Breast epithelium (tissue), 4 donors: ENCODE data around the gene TWF2. TPM values are rescaled to one million over a fixed set of nuclear protein-coding genes. Genes with fewer than 3 reads are reported as not detected.

ENCODE experiments used
- DNase-seq, 2 donors: peaks; one replicate each; pipeline ENCODE4 v3.0.0-alpha.2; 2019; ENCODE audit warnings: low spot score in 2 of 2
- H3K27ac ChIP-seq, 2 donors: fragments of 200-600 bp; sonication (generic) in 1 of 2; one replicate each; pipeline ENCODE4 v1.5.1; 2016 to 2019; ENCODE audit warnings: mild to moderate bottlenecking in 1 of 2
- H3K27me3 ChIP-seq, 2 donors: fragments of 200-600 bp; sonication (generic) in 1 of 2; one replicate each; pipeline versions ENCODE4 v1.5.1 to v1.6.0; 2017 to 2019; ENCODE audit warnings: control low read depth in 1 of 2, mild to moderate bottlenecking in 1 of 2
- H3K36me3 ChIP-seq: fragments of 200-600 bp; one replicate; pipeline ENCODE4 v1.5.1; 2019
- H3K4me1 ChIP-seq, 2 donors: fragments of 200-600 bp; sonication (generic); one replicate each; pipeline ENCODE4 v1.5.1; 2016 to 2019; ENCODE audit warnings: control low read depth in 1 of 2
- H3K4me3 ChIP-seq, 3 donors: fragments of 200-600 bp; sonication (generic); 1 replicate in 2 of 3; 2 replicates in 1 of 3; pipeline ENCODE4 v1.5.1; 2016 to 2019; ENCODE audit warnings: mild to moderate bottlenecking in 3 of 3, moderate library complexity in 2 of 3
- H3K9me3 ChIP-seq, 2 donors: fragments of 200-600 bp; sonication (generic) in 1 of 2; one replicate each; pipeline ENCODE4 v1.5.1; 2016 to 2019; ENCODE audit warnings: control low read depth in 1 of 2
- CTCF ChIP-seq, 3 donors: fragments of 450-650 bp; IDR thresholded peaks; one replicate each; pipeline ENCODE4 v1.5.1; 2016 to 2017; ENCODE audit warnings: antibody characterized with exemption in 3 of 3, mild to moderate bottlenecking in 3 of 3, moderate library complexity in 3 of 3
- POLR2A ChIP-seq: fragments of 450-650 bp; IDR thresholded peaks from one replicate; pipeline ENCODE4 v1.6.1; 2016; ENCODE audit warnings: antibody characterized with exemption, mild to moderate bottlenecking, moderate library complexity
- POLR2AphosphoS5 ChIP-seq, 3 donors: sonication (generic); formaldehyde crosslinking; IDR thresholded peaks; one replicate each; pipeline ENCODE4 v1.6.1; 2017; ENCODE audit warnings: antibody characterized with exemption in 3 of 3
- intact Hi-C: fragments of 100-400 bp; cut with DNase I; formaldehyde crosslinking; loops from one replicate; pipeline ENCODE4 v1.15.1; 2023; ENCODE audit warnings: low total_unique reads
- total RNA-seq, 3 donors: library from RNA; depleted of rRNA; stranded (reverse); fragments of >200 nt; gene quantifications; one replicate each; pipeline ENCODE4 v1.1.0, GENCODE V29; 2016

Gene TWF2
- total RNA-seq, 3 donors from 2014 or later = 52.7 to 84.5 (median 65.2) TPM

GRCh38 chr3:52243791-52244628, 5.1 kb upstream of the TWF2 start:
- intact Hi-C loops = no loop called here
- Histone ChIP-seq H3K27ac (peak overlapping the region; percentile 85 to 95), H3K9me3 (no peaks in the 10 kb centered on the region), H3K36me3 (no peaks in the 10 kb centered on the region), H3K4me1 (peaks cover 0 to 6% of the 10 kb centered on the region in 2 donors), H3K4me3 (no peak overlapping the region), H3K27me3 (no peaks in the 10 kb centered on the region)
- DNase-seq = no peak
- TF ChIP-seq POLR2A = no peak
- TF ChIP-seq CTCF (IDR thresholded peaks at IDR 0.05) = no peak
- TF ChIP-seq POLR2AphosphoS5 (IDR thresholded peaks at IDR 0.05) = no peak

GRCh38 chr3:52242039-52242438, 3.1 kb upstream of the TWF2 start:
- intact Hi-C loops = no loop called here
- H3K4me3 ChIP-seq = no peak overlapping the region
- no peaks in the 10 kb centered on the region for H3K27me3 ChIP-seq
- DNase-seq = no peak
- H3K9me3 ChIP-seq = no peaks in the 10 kb centered on the region
- TF ChIP-seq POLR2A (no peak), POLR2AphosphoS5 (IDR thresholded peaks at IDR 0.05) (no peak), CTCF (IDR thresholded peaks at IDR 0.05) (no peak)
- peaks cover 8% of the 10 kb centered on the region in 2 donors for H3K4me1 ChIP-seq
- no peaks in the 10 kb centered on the region for H3K36me3 ChIP-seq
- H3K27ac ChIP-seq = no peak overlapping the region

GRCh38 chr3:52240886-52241370, 2.0 kb upstream of the TWF2 start:
- Histone ChIP-seq H3K36me3 (no peaks in the 10 kb centered on the region), H3K4me3 (no peak overlapping the region), H3K4me1 (peaks cover 13 to 15% of the 10 kb centered on the region in 2 donors), H3K27me3 (no peaks in the 10 kb centered on the region), H3K27ac (peak overlapping the region; percentile 27 to 95), H3K9me3 (no peaks in the 10 kb centered on the region)
- TF ChIP-seq POLR2AphosphoS5 (IDR thresholded peaks at IDR 0.05) (no peak), CTCF (IDR thresholded peaks at IDR 0.05) (no peak), POLR2A (no peak)
- intact Hi-C loops = no loop called here
- DNase-seq = no peak

GRCh38 chr3:52240059-52240885, 1.3 kb upstream of the TWF2 start:
- Histone ChIP-seq H3K4me3 (peak overlapping the region in 1 of 3 donors; percentile 96), H3K9me3 (no peaks in the 10 kb centered on the region), H3K27me3 (no peaks in the 10 kb centered on the region), H3K36me3 (no peaks in the 10 kb centered on the region), H3K4me1 (peaks cover 13 to 15% of the 10 kb centered on the region in 2 donors), H3K27ac (peak overlapping the region; percentile 94 to 95)
- no peak for TF ChIP-seq CTCF (IDR thresholded peaks at IDR 0.05)
- TF ChIP-seq POLR2A = no peak
- TF ChIP-seq POLR2AphosphoS5 (IDR thresholded peaks at IDR 0.05) = no peak
- peak in 1 of 2 donors; percentile 58 for DNase-seq
- intact Hi-C loops = no loop called here
